G401 (cell line): ENCODE results near the gene PUS7. TPM values are rescaled to one million over a fixed set of nuclear protein-coding genes. Genes with fewer than 3 reads are reported as not detected.

Experiments used
- total RNA-seq: library from RNA; depleted of rRNA; stranded (reverse); fragments of >200 nt; shearing (Covaris generic); gene quantifications from 2 replicates; pipeline ENCODE4 v1.2.3, GENCODE V29; 2014; rRNA removed

PUS7 gene
- total RNA-seq, 1 experiment from 2014 or later, result 48.9 TPM

Other genes starting within 250 kb of the PUS7 start
- gene SRPK2, start 133.3 kb downstream of the PUS7 start, total RNA-seq, result 47.2 and 63.6 TPM in 2 replicates
- 5.2 and 8.5 TPM in 2 replicates for gene RINT1, start 9.9 kb upstream of the PUS7 start, total RNA-seq
- not detected in 2 replicates for gene EFCAB10, start 59.2 kb upstream of the PUS7 start, total RNA-seq